H1 (cell line): ENCODE results near the gene COL10A1. TPM values are rescaled to one million over a fixed set of nuclear protein-coding genes. Genes with fewer than 3 reads are reported as not detected.

Experiments used
- CTCF ChIA-PET: fragments of 300-600 bp; sonication (Branson Sonifier 250); formaldehyde crosslinking; loops from one replicate; lab custom pipeline; 2021; ENCODE audit not compliant: partially characterized antibody; lab: Charles Lee
- POLR2A ChIA-PET: fragments of 300-600 bp; sonication (Branson Sonifier 250); formaldehyde crosslinking; loops from one replicate; lab custom pipeline; 2021; ENCODE audit warnings: inconsistent platforms; ENCODE audit not compliant: partially characterized antibody; lab: Charles Lee
- DNase-seq, 2 experiments: peaks; one replicate each; pipeline versions ENCODE4 v3.0.0 to v3.0.0-alpha.2; 2010 to 2022; ENCODE audit warnings: low spot score in 2 of 2, low read depth in 1 of 2, mixed read lengths in 1 of 2
- FAIRE-seq: peaks from 2 replicates; lab custom pipeline; 2011; peaks lifted over from hg19 to GRCh38; lab: Jason Lieb, UNC
- H2AFZ ChIP-seq: 2 replicates; pipeline ENCODE4 v1.8.1; 2012; ENCODE audit warnings: low read length, inconsistent platforms
- H2AK5ac ChIP-seq: 2 replicates; pipeline ENCODE4 v1.6.1; 2013; ENCODE audit warnings: low read depth, low read length
- H2BK120ac ChIP-seq: replicated peaks from 2 replicates; pipeline ENCODE3; 2013; ENCODE audit warnings: low read depth, low read length, inconsistent platforms
- H2BK12ac ChIP-seq: 2 replicates; pipeline ENCODE4 v1.6.1; 2013; ENCODE audit warnings: low read depth, low read length
- H2BK15ac ChIP-seq: 2 replicates; pipeline ENCODE4 v1.6.1; 2013; ENCODE audit warnings: low read length
- H2BK20ac ChIP-seq: 2 replicates; pipeline ENCODE4 v1.6.1; 2013; ENCODE audit warnings: low read length
- H2BK5ac ChIP-seq: 2 replicates; pipeline ENCODE4 v1.6.1; 2013; ENCODE audit warnings: low read depth, low read length
- H3K14ac ChIP-seq: 2 replicates; pipeline ENCODE4 v1.6.1; 2013; ENCODE audit warnings: inconsistent platforms; ENCODE audit not compliant: insufficient read length
- H3K18ac ChIP-seq: 2 replicates; pipeline ENCODE4 v1.6.1; 2013; ENCODE audit warnings: low read length; ENCODE audit errors: extremely low read depth
- H3K23ac ChIP-seq: 2 replicates; pipeline ENCODE4 v1.6.1; 2013; ENCODE audit warnings: inconsistent platforms; ENCODE audit not compliant: insufficient read length
- H3K23me2 ChIP-seq: 2 replicates; pipeline ENCODE4 v1.6.1; 2013; ENCODE audit warnings: low read depth, low read length
- H3K27ac ChIP-seq: 2 replicates; pipeline ENCODE4 v1.6.1; 2011; ENCODE audit warnings: low read depth, low read length, inconsistent platforms
- H3K27me3 ChIP-seq, 4 experiments: replicated peaks in 1 of 4; 1 replicate in 1 of 4; 2 replicates in 3 of 4; pipeline versions ENCODE4 v1.6.1 to v1.8.1; 2011 to 2013; ENCODE audit warnings: low read length in 3 of 4, mild to moderate bottlenecking in 3 of 4, inconsistent platforms in 2 of 4, mixed read lengths in 2 of 4, moderate library complexity in 1 of 4; ENCODE audit not compliant: control insufficient read depth in 3 of 4, insufficient read depth in 3 of 4; ENCODE audit errors: extremely low read depth in 1 of 4
- H3K36me3 ChIP-seq, 4 experiments: 2 replicates each; pipeline versions ENCODE4 v1.6.1 to v1.8.1; 2011 to 2013; ENCODE audit warnings: mild to moderate bottlenecking in 4 of 4, low read length in 3 of 4, moderate library complexity in 2 of 4, control low read depth in 1 of 4, inconsistent platforms in 1 of 4; ENCODE audit not compliant: insufficient read depth in 4 of 4, control insufficient read depth in 2 of 4
- H3K4ac ChIP-seq: replicated peaks from 2 replicates; pipeline ENCODE3; 2013; ENCODE audit warnings: low read length, low read depth, mixed read lengths, inconsistent platforms; ENCODE audit not compliant: insufficient read length
- H3K4me1 ChIP-seq, 4 experiments: replicated peaks in 1 of 4; 1 replicate in 1 of 4; 2 replicates in 3 of 4; pipeline versions ENCODE4 v1.6.1 to v1.8.1; 2011 to 2013; ENCODE audit warnings: low read length in 3 of 4, inconsistent platforms in 2 of 4, mixed read lengths in 1 of 4; ENCODE audit not compliant: insufficient read depth in 4 of 4, control insufficient read depth in 3 of 4
- H3K4me2 ChIP-seq, 2 experiments: 2 replicates each; pipeline versions ENCODE4 v1.6.1 to v1.8.1; 2011 to 2013; ENCODE audit warnings: low read depth in 2 of 2, low read length in 2 of 2, control low read depth in 1 of 2, inconsistent platforms in 1 of 2, mild to moderate bottlenecking in 1 of 2; ENCODE audit not compliant: insufficient read depth in 1 of 2
- H3K4me3 ChIP-seq, 4 experiments: fragments of 200-600, 300-600 bp in 1 of 4; sonication (generic), shearing (Covaris generic), sonication (Bioruptor Twin) in 1 of 4; 2 replicates each; pipeline versions ENCODE4 v1.5.1 to v1.8.1; 2011 to 2016; ENCODE audit warnings: low read length in 4 of 4, low read depth in 3 of 4, control low read depth in 2 of 4, inconsistent platforms in 2 of 4, mild to moderate bottlenecking in 2 of 4, mixed read lengths in 1 of 4, moderate library complexity in 1 of 4; ENCODE audit not compliant: insufficient read depth in 2 of 4; ENCODE audit errors: extremely low read depth in 1 of 4
- H3K56ac ChIP-seq: replicated peaks from 2 replicates; pipeline ENCODE3; 2013; ENCODE audit warnings: low read depth, mild to moderate bottlenecking, mixed read lengths, low read length, inconsistent platforms; ENCODE audit not compliant: insufficient read length
- H3K79me1 ChIP-seq: 2 replicates; pipeline ENCODE4 v1.6.1; 2013; ENCODE audit warnings: low read depth, low read length, control low read depth
- H3K79me2 ChIP-seq, 2 experiments: 2 replicates each; pipeline versions ENCODE4 v1.6.1 to v1.8.1; 2012 to 2013; ENCODE audit warnings: low read length in 2 of 2, mild to moderate bottlenecking in 2 of 2, inconsistent platforms in 1 of 2; ENCODE audit not compliant: insufficient read depth in 2 of 2, control insufficient read depth in 1 of 2
- H3K9ac ChIP-seq, 4 experiments: replicated peaks in 1 of 4; 1 replicate in 1 of 4; 2 replicates in 3 of 4; pipeline versions ENCODE4 v1.6.1 to v1.8.1; 2011 to 2013; ENCODE audit warnings: low read depth in 3 of 4, low read length in 3 of 4, control low read depth in 2 of 4, mild to moderate bottlenecking in 2 of 4, moderate library complexity in 2 of 4, inconsistent platforms in 1 of 4; ENCODE audit errors: extremely low read depth in 1 of 4
- H3K9me3 ChIP-seq, 2 experiments: 2 replicates each; pipeline versions ENCODE4 v1.6.1 to v1.8.1; 2012 to 2013; ENCODE audit warnings: mild to moderate bottlenecking in 2 of 2, moderate library complexity in 2 of 2, control low read depth in 1 of 2, inconsistent platforms in 1 of 2, low read depth in 1 of 2, low read length in 1 of 2, mixed read lengths in 1 of 2; ENCODE audit not compliant: insufficient read depth in 2 of 2
- H4K20me1 ChIP-seq, 2 experiments: replicated peaks in 1 of 2; 2 replicates each; pipeline versions ENCODE3 to v1.8.1; 2011 to 2013; ENCODE audit warnings: inconsistent platforms in 2 of 2, low read length in 2 of 2, mild to moderate bottlenecking in 1 of 2; ENCODE audit not compliant: insufficient read depth in 2 of 2, control insufficient read depth in 1 of 2
- H4K5ac ChIP-seq: 2 replicates; pipeline ENCODE4 v1.6.1; 2013; ENCODE audit warnings: low read length, low read depth, mixed read lengths, inconsistent platforms; ENCODE audit not compliant: insufficient read length
- H4K8ac ChIP-seq: 2 replicates; pipeline ENCODE4 v1.8.0; 2013; ENCODE audit warnings: mild to moderate bottlenecking, moderate library complexity, low read length, inconsistent platforms; ENCODE audit not compliant: insufficient read depth; ENCODE audit errors: extremely low read depth
- H4K91ac ChIP-seq: replicated peaks from 2 replicates; pipeline ENCODE3; 2013; ENCODE audit warnings: low read length, mixed read lengths, inconsistent platforms; ENCODE audit not compliant: insufficient read length
- SIN3A ChIP-seq, 2 experiments: IDR thresholded peaks in 1 of 2; conservative IDR thresholded peaks in 1 of 2; 2 replicates each; pipeline ENCODE4 v1.6.1; 2011 to 2012; ENCODE audit warnings: low read length in 2 of 2, improper control_type of control experiment in 1 of 2, low read depth in 1 of 2, mild to moderate bottlenecking in 1 of 2
- USF2 ChIP-seq: IDR thresholded peaks from 2 replicates; pipeline ENCODE4 v1.6.1; 2011; ENCODE audit warnings: low read length, improper control_type of control experiment
- WGBS, 2 experiments: shearing (Covaris generic) in 1 of 2; methylation state at CpG; one replicate each; pipeline versions ENCODE4 v1.1.6 to v1.1.7; 2013 to 2015; ENCODE audit warnings: low lambda C conversion rate in 2 of 2, mixed read lengths in 2 of 2, inconsistent platforms in 1 of 2, low coverage in 1 of 2, missing lambda C conversion rate in 1 of 2; ENCODE audit not compliant: insufficient replicate concordance in 2 of 2, insufficient coverage in 1 of 2, insufficient read length in 1 of 2; ENCODE audit errors: extremely low coverage in 1 of 2, missing lambda C conversion rate in 1 of 2; 5-methylcytosine and 5-hydroxymethylcytosine counted together
- polyA plus RNA-seq, 7 experiments: library from polyadenylated mRNA; depleted of rRNA in 3 of 7; stranded (reverse) in 5 of 7; unstranded in 2 of 7; fragments of >200 nt in 5 of 7; fragments of 200-250 nt in 2 of 7; gene quantifications; 1 replicate in 5 of 7; 2 replicates in 1 of 7; 4 replicates in 1 of 7; pipeline versions ENCODE4 v1.2.1 to v1.2.3, GENCODE V29; 2011 to 2013; ENCODE audit warnings: missing spikeins in 2 of 7, mixed read lengths in 2 of 7
- total RNA-seq: library from RNA; stranded (reverse); fragmentation: NEBNext Ultra II Directional; extraction: Animal tissue kit (Norgen Biotek cat#: 25700); gene quantifications from 2 replicates; pipeline ENCODE4 v1.2.1, GENCODE V29; 2021

The COL10A1 gene
- total and polyA plus RNA-seq, 2 of the 8 experiments (the other 6 are each of a cell fraction or from before 2014, with no cell fraction given), result not detected

- Histone ChIP-seq H3K9ac (no peak overlapping the region), H3K14ac (no peak overlapping the region), H3K23me2 (no peaks in the 10 kb centered on the region), H2BK5ac (no peak overlapping the region), H2BK120ac (no peak overlapping the region), H3K4me3 (no peak overlapping the region)
- no peak for TF ChIP-seq USF2
- no peak for TF ChIP-seq SIN3A (conservative IDR thresholded peaks at IDR 0.05 in 1 of 2, IDR thresholded peaks at IDR 0.05 in 1 of 2; ENCODE audit: low read depth in 1 of 2, low read length in 2 of 2)
- TF ChIP-seq, all 59 proteins: peak for 0
- Histone ChIP-seq H3K18ac (no peak overlapping the region), H2AFZ (no peak overlapping the region), H4K8ac (no peak overlapping the region), H4K91ac (no peak overlapping the region), H2BK12ac (no peak overlapping the region), H3K4ac (no peak overlapping the region), H3K27me3 (peaks cover 0 to 1% (median 0%) of the 10 kb centered on the region in 4 experiments; a peak in 1 of 7 replicates), H3K36me3 (no peaks in the 10 kb centered on the region), H3K4me1 (no peaks in the 10 kb centered on the region), H2AK5ac (no peak overlapping the region), H2BK15ac (no peak overlapping the region), H3K9me3 (no peaks in the 10 kb centered on the region), H3K23ac (no peak overlapping the region), H3K79me2 (no peaks in the 10 kb centered on the region), H4K5ac (no peak overlapping the region), H4K20me1 (no peaks in the 10 kb centered on the region), H3K56ac (no peak overlapping the region), H3K4me2 (no peak overlapping the region), H2BK20ac (no peak overlapping the region), H3K79me1 (no peaks in the 10 kb centered on the region), H3K27ac (no peak overlapping the region)
- WGBS, 2 experiments, result 87% methylated on average over 2 of the region's 2 CpGs; no CpG with 5 or more reads in 1 of the 2 experiments
- ChIA-PET CTCF (interaction anchor here (0.6 to 0.7 kb wide), 2 partner anchors 41 to 122 kb away, joined by 4 read pairs; no protein-coding TSS in a partner anchor), POLR2A (no interaction called here)
- DNase-seq (no peak), FAIRE-seq (no peak)
Observed at GRCh38 chr6:116070616-116071389, 55.1 kb downstream of the COL10A1 start.
